HCT116 (cell line): ENCODE results near the gene CKS2. TPM values are rescaled to one million over a fixed set of nuclear protein-coding genes. Genes with fewer than 3 reads are reported as not detected.

ENCODE experiments used
- ATAC-seq: fragments of 200-7000 bp; cut with Tn5 transposase; 2 replicates; pipeline ENCODE4 v1.9.1; 2020; ENCODE audit warnings: mild to moderate bottlenecking, moderate library complexity
- BruUV-seq: library from RNA; stranded (reverse); fragments of 400-500 nt; replicated peaks from 2 replicates; lab custom pipeline; 2021; lab: Mats Ljungman, UMichigan
- CTCF ChIA-PET: fragments of 300-600 bp; sonication (Branson Sonifier 250); formaldehyde crosslinking; loops from one replicate; lab custom pipeline; 2021; ENCODE audit warnings: antibody characterized with exemption; lab: Charles Lee
- POLR2A ChIA-PET: fragments of 300-600, 350-600 bp; sonication (Branson Sonifier 250); formaldehyde crosslinking; loops from one replicate; lab custom pipeline; 2021; ENCODE audit warnings: antibody characterized with exemption; lab: Charles Lee
- RAD21 ChIA-PET, 2 experiments: fragments of 300-600 bp; sonication (Branson Sonifier 250); formaldehyde crosslinking; loops; one replicate each; lab custom pipeline; 2023; ENCODE audit warnings: low total read pairs in 2 of 2; ENCODE audit not compliant: uncharacterized antibody in 2 of 2, unreplicated experiment in 2 of 2, low non-redundant PET in 1 of 2; lab: Charles Lee
- DNase-seq: peaks from one replicate; pipeline ENCODE4 v3.0.0-alpha.2; 2010; ENCODE audit warnings: low read depth, low spot score
- H2AFZ ChIP-seq: fragments of 200-600 bp; shearing (Covaris generic), sonication (generic); 2 replicates; pipeline ENCODE4 v1.6.1; 2017; ENCODE audit warnings: low read depth, mixed run types, mixed read lengths, antibody characterized with exemption, low read length; ENCODE audit not compliant: poor library complexity, severe bottlenecking
- H3K27ac ChIP-seq: 2 replicates; pipeline ENCODE4 v1.5.1; 2012; ENCODE audit warnings: low read depth, low read length
- H3K27me3 ChIP-seq: fragments of 200-600 bp; sonication (generic); 2 replicates; pipeline ENCODE4 v1.6.1; 2016; ENCODE audit warnings: mixed run types, low read length, mixed read lengths; ENCODE audit not compliant: insufficient read depth
- H3K36me3 ChIP-seq, 2 experiments: fragments of 200-500 bp in 1 of 2; fragments of 200-600 bp in 1 of 2; sonication (Bioruptor generic) in 1 of 2; sonication (generic) in 1 of 2; 2 replicates each; pipeline versions ENCODE4 v1.5.1 to v1.6.1; 2014 to 2016; ENCODE audit warnings: low read length in 2 of 2, inconsistent platforms in 1 of 2, mixed read lengths in 1 of 2, mixed run types in 1 of 2; ENCODE audit not compliant: insufficient read depth in 2 of 2, control insufficient read depth in 1 of 2
- H3K4me1 ChIP-seq, 2 experiments: fragments of 200-600 bp in 1 of 2; sonication (generic) in 1 of 2; 2 replicates each; pipeline versions ENCODE4 v1.5.1 to v1.6.1; 2012 to 2017; ENCODE audit warnings: low read length in 2 of 2, inconsistent platforms in 1 of 2, mild to moderate bottlenecking in 1 of 2, mixed read lengths in 1 of 2, mixed run types in 1 of 2, moderate library complexity in 1 of 2; ENCODE audit not compliant: insufficient read depth in 2 of 2, control insufficient read depth in 1 of 2
- H3K4me2 ChIP-seq: fragments of 200-600 bp; sonication (generic); 2 replicates; pipeline ENCODE4 v1.6.1; 2017; ENCODE audit warnings: mixed run types, low read length, mixed read lengths
- H3K4me3 ChIP-seq, 2 experiments: fragments of 200-600 bp in 1 of 2; sonication (generic) in 1 of 2; replicated peaks in 1 of 2; 2 replicates each; pipeline ENCODE4 v1.5.1; 2011 to 2016; ENCODE audit warnings: low read length in 2 of 2, control low read depth in 1 of 2, low read depth in 1 of 2, mild to moderate bottlenecking in 1 of 2, mixed read lengths in 1 of 2, mixed run types in 1 of 2
- H3K79me2 ChIP-seq: fragments of 200-600 bp; sonication (generic); 2 replicates; pipeline ENCODE4 v1.6.1; 2017; ENCODE audit warnings: mild to moderate bottlenecking, mixed run types, low read length, moderate library complexity, mixed read lengths; ENCODE audit not compliant: insufficient read depth
- H3K9ac ChIP-seq: fragments of 200-600 bp; sonication (generic); 2 replicates; pipeline ENCODE4 v1.6.1; 2016; ENCODE audit warnings: low read length, mixed read lengths
- H3K9me2 ChIP-seq: fragments of 200-600 bp; sonication (generic), shearing (Covaris generic); 2 replicates; pipeline ENCODE4 v1.6.1; 2017; ENCODE audit warnings: mixed run types, mild to moderate bottlenecking, moderate library complexity; ENCODE audit not compliant: insufficient read depth
- H3K9me3 ChIP-seq, 2 experiments: fragments of 200-500 bp in 1 of 2; fragments of 200-600 bp in 1 of 2; sonication (Bioruptor generic) in 1 of 2; sonication (generic) in 1 of 2; 2 replicates each; pipeline ENCODE4 v1.6.1; 2014 to 2017; ENCODE audit warnings: low read length in 2 of 2, mixed read lengths in 2 of 2, inconsistent platforms in 1 of 2, low read depth in 1 of 2, mild to moderate bottlenecking in 1 of 2, mixed run types in 1 of 2, moderate library complexity in 1 of 2; ENCODE audit not compliant: control insufficient read depth in 1 of 2, insufficient read depth in 1 of 2
- H4K20me1 ChIP-seq: fragments of 200-600 bp; sonication (generic), shearing (Covaris generic); 2 replicates; pipeline ENCODE4 v1.6.1; 2017; ENCODE audit warnings: mixed run types, mild to moderate bottlenecking, moderate library complexity; ENCODE audit not compliant: insufficient read depth
- CBX3 ChIP-seq: IDR thresholded peaks from 2 replicates; pipeline ENCODE4 v1.6.1; 2012; ENCODE audit warnings: low read depth
- CEBPB ChIP-seq: IDR thresholded peaks from 2 replicates; pipeline ENCODE4 v1.6.1; 2012; ENCODE audit warnings: low read depth
- ELF1 ChIP-seq: IDR thresholded peaks from 2 replicates; pipeline ENCODE4 v1.6.1; 2012; ENCODE audit warnings: low read depth, borderline replicate concordance
- EZH2phosphoT487 ChIP-seq: fragments of 200-600 bp; IDR thresholded peaks from 2 replicates; pipeline ENCODE4 v1.6.1; 2018; ENCODE audit warnings: antibody characterized with exemption, borderline replicate concordance
- JUND ChIP-seq: IDR thresholded peaks from 2 replicates; pipeline ENCODE4 v1.6.1; 2012
- POLR2A ChIP-seq: IDR thresholded peaks from 2 replicates; pipeline ENCODE4 v1.7.0; 2011; ENCODE audit warnings: borderline replicate concordance; ENCODE audit not compliant: insufficient read depth, insufficient read length; ENCODE audit errors: extremely low read depth
- POLR2AphosphoS5 ChIP-seq: IDR thresholded peaks from 2 replicates; pipeline ENCODE4 v1.6.1; 2011; ENCODE audit warnings: mild to moderate bottlenecking, low read depth, low read length, moderate library complexity
- SP1 ChIP-seq: IDR thresholded peaks from 2 replicates; pipeline ENCODE4 v1.6.1; 2012; ENCODE audit warnings: low read depth
- SRF ChIP-seq: IDR thresholded peaks from 2 replicates; pipeline ENCODE4 v1.6.1; 2012; ENCODE audit warnings: low read depth
- TCF7L2 ChIP-seq: IDR thresholded peaks from 2 replicates; pipeline ENCODE4 v1.7.0; 2011; ENCODE audit warnings: borderline replicate concordance, inconsistent platforms; ENCODE audit not compliant: insufficient read depth, insufficient read length; ENCODE audit errors: extremely low read depth
- YY1 ChIP-seq: IDR thresholded peaks from 2 replicates; pipeline ENCODE4 v1.6.1; 2011; ENCODE audit warnings: low read length, low read depth, moderate library complexity, mild to moderate bottlenecking; ENCODE audit not compliant: insufficient replicate concordance; ENCODE audit errors: extremely low read depth
- ZFX ChIP-seq: fragments of 450-650 bp; IDR thresholded peaks from 2 replicates; pipeline ENCODE4 v1.6.1; 2017
- intact Hi-C: fragments of 100-400 bp; cut with micrococcal nuclease; formaldehyde crosslinking; loops from 2 replicates; pipeline ENCODE4 v1.10.0; 2022
- total RNA-seq: library from RNA; stranded (reverse); gene quantifications from one replicate; pipeline ENCODE4 v1.2.1, GENCODE V29; 2021; ENCODE audit not compliant: unreplicated experiment
- TF ChIP-seq, protein P1 (sequence below): IDR thresholded peaks from 2 replicates; pipeline ENCODE4 v1.6.1; 2012
- TF ChIP-seq, protein P2 (sequence below): IDR thresholded peaks from 2 replicates; pipeline ENCODE4 v1.6.1; 2012; ENCODE audit warnings: low read depth
- TF ChIP-seq, protein P3 (sequence below), 3 experiments: fragments of 200-600 bp in 1 of 3; sonication (generic) in 1 of 3; IDR thresholded peaks in 2 of 3; conservative IDR thresholded peaks in 1 of 3; 2 replicates each; pipeline ENCODE4 v1.5.1; 2012 to 2017; ENCODE audit warnings: low read depth in 2 of 3, low read length in 2 of 3, antibody characterized with exemption in 1 of 3, borderline replicate concordance in 1 of 3, control low read depth in 1 of 3, mild to moderate bottlenecking in 1 of 3, mixed read lengths in 1 of 3, mixed run types in 1 of 3, moderate library complexity in 1 of 3; ENCODE audit not compliant: insufficient read depth in 1 of 3

The CKS2 gene
- total RNA-seq, 1 experiment from 2014 or later: 242 TPM

DNA sequence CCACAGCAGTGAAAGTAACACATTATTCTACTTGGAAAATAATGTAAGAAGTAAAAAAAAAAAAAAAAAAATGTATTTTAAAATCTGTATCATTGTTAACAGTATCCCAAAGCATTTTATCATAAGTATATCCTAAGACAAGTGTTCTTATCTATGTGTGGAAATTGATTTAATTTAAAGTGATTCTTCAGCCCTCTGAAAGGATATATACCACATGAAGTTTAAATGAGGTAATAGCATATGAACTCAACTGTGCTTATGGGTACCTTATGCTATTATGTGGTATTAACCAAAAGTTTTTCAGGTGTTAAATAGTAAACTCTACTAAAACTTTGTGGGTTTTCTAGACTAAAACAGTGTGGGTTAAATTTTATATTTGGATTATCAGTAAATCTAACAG is 4.5 kb downstream of the CKS2 start:
- no TSS peak for BruUV-seq
- Histone ChIP-seq H3K9me2 (no peaks in the 10 kb centered on the region), H2AFZ (no peak overlapping the region), H3K4me2 (peak overlapping the region; percentile 12; the same call in 1 of the 2 replicates), H3K27ac (no peak overlapping the region), H3K4me3 (no peak overlapping the region), H3K27me3 (no peaks in the 10 kb centered on the region), H3K79me2 (peaks cover 85% of the 10 kb centered on the region), H3K36me3 (peaks cover 24 to 45% of the 10 kb centered on the region in 2 experiments), H4K20me1 (peaks cover 36% of the 10 kb centered on the region; the same call in 1 of the 2 replicates), H3K9ac (peak overlapping the region; percentile 39; the same call in 1 of the 2 replicates), H3K4me1 (peaks cover 23 to 56% of the 10 kb centered on the region in 2 experiments), H3K9me3 (no peaks in the 10 kb centered on the region)
- intact Hi-C loops: loop anchor here (5.0 to 10.0 kb wide), 2 partner anchors 247 to 789 kb away; no protein-coding TSS in a partner anchor
- no peak for ATAC-seq
- ChIA-PET CTCF (no interaction called here), RAD21 (no interaction called here), POLR2A (no interaction called here)
- TF ChIP-seq TCF7L2: no peak
- TF ChIP-seq YY1: no peak
- TF ChIP-seq CBX3: no peak
- TF ChIP-seq, protein P1, sequence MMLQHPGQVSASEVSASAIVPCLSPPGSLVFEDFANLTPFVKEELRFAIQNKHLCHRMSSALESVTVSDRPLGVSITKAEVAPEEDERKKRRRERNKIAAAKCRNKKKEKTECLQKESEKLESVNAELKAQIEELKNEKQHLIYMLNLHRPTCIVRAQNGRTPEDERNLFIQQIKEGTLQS: no peak
- no peak for TF ChIP-seq ZFX
- no peak for TF ChIP-seq CEBPB
- TF ChIP-seq SP1: no peak
- TF ChIP-seq, protein P2, sequence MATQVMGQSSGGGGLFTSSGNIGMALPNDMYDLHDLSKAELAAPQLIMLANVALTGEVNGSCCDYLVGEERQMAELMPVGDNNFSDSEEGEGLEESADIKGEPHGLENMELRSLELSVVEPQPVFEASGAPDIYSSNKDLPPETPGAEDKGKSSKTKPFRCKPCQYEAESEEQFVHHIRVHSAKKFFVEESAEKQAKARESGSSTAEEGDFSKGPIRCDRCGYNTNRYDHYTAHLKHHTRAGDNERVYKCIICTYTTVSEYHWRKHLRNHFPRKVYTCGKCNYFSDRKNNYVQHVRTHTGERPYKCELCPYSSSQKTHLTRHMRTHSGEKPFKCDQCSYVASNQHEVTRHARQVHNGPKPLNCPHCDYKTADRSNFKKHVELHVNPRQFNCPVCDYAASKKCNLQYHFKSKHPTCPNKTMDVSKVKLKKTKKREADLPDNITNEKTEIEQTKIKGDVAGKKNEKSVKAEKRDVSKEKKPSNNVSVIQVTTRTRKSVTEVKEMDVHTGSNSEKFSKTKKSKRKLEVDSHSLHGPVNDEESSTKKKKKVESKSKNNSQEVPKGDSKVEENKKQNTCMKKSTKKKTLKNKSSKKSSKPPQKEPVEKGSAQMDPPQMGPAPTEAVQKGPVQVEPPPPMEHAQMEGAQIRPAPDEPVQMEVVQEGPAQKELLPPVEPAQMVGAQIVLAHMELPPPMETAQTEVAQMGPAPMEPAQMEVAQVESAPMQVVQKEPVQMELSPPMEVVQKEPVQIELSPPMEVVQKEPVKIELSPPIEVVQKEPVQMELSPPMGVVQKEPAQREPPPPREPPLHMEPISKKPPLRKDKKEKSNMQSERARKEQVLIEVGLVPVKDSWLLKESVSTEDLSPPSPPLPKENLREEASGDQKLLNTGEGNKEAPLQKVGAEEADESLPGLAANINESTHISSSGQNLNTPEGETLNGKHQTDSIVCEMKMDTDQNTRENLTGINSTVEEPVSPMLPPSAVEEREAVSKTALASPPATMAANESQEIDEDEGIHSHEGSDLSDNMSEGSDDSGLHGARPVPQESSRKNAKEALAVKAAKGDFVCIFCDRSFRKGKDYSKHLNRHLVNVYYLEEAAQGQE: no peak
- no peak for TF ChIP-seq ELF1
- TF ChIP-seq SRF: no peak
- no peak for TF ChIP-seq JUND
- TF ChIP-seq POLR2A: no peak
- no peak for TF ChIP-seq EZH2phosphoT487
- TF ChIP-seq, protein P3, sequence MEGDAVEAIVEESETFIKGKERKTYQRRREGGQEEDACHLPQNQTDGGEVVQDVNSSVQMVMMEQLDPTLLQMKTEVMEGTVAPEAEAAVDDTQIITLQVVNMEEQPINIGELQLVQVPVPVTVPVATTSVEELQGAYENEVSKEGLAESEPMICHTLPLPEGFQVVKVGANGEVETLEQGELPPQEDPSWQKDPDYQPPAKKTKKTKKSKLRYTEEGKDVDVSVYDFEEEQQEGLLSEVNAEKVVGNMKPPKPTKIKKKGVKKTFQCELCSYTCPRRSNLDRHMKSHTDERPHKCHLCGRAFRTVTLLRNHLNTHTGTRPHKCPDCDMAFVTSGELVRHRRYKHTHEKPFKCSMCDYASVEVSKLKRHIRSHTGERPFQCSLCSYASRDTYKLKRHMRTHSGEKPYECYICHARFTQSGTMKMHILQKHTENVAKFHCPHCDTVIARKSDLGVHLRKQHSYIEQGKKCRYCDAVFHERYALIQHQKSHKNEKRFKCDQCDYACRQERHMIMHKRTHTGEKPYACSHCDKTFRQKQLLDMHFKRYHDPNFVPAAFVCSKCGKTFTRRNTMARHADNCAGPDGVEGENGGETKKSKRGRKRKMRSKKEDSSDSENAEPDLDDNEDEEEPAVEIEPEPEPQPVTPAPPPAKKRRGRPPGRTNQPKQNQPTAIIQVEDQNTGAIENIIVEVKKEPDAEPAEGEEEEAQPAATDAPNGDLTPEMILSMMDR (IDR thresholded peaks at IDR 0.05 in 2 of 3, conservative IDR thresholded peaks at IDR 0.05 in 1 of 3; ENCODE audit: borderline replicate concordance in 1 of 3, insufficient read depth in 1 of 3, low read depth in 2 of 3, low read length in 2 of 3): no peak
- TF ChIP-seq POLR2AphosphoS5: no peak
- DNase-seq: no peak
